Left renal cortex interstitium (tissue), 4 donors: ENCODE data around the gene LRRC3B. TPM values are rescaled to one million over a fixed set of nuclear protein-coding genes. Genes with fewer than 3 reads are reported as not detected.

ENCODE experiments used
- DNase-seq, 4 donors: peaks; one replicate each; pipeline ENCODE4 v3.0.0-alpha.2; 2013; ENCODE audit warnings: low read depth in 4 of 4, low spot score in 2 of 4, missing footprints in 1 of 4
- polyA plus RNA-seq, 4 donors: library from polyadenylated mRNA; unstranded; fragments of 120-200 nt; gene quantifications; one replicate each; pipeline ENCODE4 v1.2.1, GENCODE V29; 2013; ENCODE audit not compliant: insufficient read length in 4 of 4

Gene LRRC3B
- polyA plus RNA-seq, 4 donors, result 1.4 to 2.3 (median 2.0) TPM

DNA sequence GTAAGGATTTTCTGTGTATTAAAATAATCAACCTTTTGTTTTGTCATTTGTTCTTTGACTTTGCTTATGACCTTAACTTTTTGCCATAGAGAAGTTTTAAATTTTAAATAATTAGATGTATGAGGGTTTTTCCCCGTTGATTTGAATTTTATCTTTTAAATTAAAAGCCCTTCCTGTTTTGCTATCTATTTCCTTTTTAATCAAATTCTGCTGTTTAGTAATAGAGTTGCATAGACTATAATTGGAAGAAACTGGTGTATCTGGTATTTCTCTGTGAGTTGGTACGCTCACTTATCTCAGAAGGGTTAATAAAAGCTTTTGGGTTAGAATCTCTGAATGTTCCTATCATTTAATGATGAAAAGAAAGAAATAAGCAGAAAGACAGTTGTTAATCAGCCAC is 82.2 kb downstream of the LRRC3B start:
- DNase-seq, result no peak

DNA sequence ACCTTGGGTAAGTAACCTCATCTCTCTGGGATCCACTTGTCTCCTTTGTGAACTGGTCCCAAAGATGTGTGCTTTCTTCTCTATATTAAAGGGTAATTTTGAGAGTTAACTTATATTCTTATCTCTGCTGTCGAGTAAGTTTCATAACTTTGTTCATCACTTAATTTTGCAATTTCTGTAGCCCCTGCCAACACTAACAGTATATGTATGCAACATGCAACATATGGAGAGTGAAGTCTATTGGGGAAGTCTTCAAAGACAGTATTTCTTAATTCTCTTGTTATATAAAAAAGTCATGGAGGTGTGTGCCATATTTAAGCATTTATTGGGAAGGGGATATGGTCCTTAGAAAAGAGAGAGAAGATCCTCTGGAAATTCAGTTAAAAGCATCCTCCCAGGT is 85.9 kb downstream of the LRRC3B start:
- DNase-seq, result no peak

DNA sequence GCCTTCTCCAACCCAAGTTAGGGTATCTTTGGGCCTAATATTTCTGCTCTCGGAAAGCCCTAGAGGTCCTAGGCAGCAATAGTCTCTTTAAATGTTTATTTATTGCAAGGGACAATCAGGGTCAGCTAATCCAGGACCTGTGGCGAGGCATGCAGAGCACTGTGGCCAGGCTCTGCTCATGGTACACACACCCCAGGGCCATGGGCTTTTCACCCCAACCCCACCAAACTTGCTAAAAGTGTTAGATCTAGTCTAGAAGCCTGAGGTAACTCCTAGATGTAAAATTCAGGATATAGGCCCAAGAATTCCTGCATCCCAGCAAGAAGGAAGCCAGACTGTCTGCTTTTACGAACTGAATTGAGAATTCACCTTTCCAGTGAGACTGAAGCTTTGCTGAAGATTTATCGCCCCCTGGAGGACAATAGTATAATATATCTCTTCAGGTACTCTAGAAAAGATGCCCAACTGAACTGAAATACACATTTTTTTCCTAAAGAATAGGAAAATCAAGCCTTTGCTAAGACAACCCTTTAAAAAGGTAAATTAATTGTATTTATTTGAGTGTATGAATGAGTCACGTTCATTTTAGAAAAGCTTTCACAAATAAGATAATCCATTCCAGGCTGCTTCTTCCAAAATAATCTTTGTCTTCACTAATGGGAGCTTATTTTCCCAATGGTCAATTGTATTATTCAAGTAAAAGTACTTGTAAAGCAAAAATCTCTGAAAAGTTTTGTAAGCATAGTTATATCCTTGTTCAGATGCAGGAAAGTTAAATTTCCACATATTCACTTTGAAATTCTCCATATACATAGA is 89.8 kb downstream of the LRRC3B start:
- peak; percentile 36 to 61 (median 50) for DNase-seq

DNA sequence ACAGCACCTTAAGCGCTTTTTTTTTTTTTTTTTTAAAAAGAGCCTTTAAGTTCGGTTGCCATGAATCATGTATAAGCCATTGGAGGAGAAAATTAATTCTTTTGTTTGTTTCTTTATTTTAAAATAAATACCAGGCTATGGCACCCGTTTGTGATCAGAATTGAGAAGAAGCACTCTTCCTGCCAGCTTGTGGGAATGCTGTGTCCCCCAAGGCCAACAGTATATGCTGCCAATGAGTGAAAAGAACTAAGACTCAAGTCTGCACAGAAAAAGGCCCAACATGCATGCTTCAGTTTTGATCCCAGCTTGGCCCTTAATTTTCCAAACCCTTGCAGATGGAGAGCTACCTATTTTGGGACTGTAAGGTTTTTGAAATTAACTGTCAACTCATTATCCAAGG is 90.5 kb downstream of the LRRC3B start:
- no peak for DNase-seq

DNA sequence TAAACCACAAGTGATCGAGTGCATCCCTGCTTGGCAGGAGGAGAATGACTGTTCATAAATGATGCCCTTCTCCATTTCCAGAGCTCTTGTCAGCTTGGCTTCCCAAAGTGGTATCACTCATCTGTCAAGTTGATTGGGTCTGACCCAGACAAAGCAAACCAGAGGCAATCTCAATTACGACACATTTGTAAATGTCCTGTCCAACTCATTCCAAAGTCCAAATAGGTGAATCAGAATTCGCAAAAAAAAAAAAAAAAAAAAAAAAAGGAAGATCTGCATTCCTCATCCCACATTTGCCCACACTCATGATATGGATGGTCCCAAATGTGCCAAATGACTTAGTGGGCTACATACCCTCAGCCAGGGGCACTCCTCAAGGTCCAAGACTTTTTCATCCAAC is 91.9 kb downstream of the LRRC3B start:
- DNase-seq, result no peak

DNA sequence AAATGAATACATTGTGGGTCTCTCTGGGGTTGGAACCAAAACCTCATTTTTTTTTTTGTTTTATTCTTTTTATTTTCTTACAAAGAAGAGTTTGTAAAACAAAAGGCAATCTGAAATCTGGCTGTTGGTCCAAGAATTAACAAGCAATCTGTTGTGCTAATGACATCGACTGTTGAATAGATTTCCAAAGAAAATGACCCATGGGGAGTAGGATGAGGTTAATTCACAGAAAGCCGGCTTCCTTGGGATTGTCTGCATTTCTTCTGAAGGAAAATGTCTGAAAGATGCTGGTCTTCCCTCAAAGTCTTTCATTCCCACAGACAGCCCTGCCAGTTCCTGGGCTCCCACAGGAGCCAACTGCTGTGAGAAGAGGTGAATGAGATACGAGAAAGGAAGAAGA is 92.9 kb downstream of the LRRC3B start:
- no peak for DNase-seq

DNA sequence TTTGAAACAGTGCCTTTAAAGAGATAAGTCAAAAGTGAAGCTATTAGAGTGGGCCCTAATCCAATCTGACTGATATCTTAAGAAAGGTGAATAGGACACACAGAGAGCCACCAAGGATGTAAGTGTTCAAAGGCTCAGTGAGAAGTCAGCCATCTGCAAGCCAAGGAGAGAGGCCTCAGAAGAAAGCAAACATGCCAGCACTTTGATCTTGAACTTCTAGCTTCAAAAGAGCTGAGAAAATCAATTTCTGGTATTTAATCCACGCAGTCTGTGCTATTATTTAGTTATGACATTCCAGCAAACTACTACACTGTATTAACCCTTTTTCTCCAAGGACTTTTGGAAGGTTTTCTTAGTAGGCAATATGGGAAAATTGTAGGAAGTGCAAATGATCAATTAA is 95.7 kb downstream of the LRRC3B start:
- DNase-seq, result no peak

DNA sequence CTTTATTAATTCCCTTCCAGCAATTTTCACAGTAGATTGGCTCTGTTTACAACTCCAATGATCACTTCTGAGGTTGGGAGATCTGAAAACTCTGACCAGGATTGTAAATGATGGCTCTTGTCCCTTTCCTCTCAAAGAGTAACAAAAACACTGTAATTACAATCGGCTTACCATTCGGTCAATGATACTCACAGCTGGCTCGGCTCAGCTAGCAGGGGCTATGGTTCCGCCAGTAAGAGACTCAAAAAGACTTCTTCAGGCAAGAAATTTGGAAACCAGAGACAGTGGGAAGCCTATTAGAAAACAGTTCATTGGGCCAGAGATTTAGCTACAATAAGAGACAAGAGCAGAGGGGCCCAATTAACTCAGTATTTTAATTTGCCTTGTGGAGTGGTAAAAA is 96.6 kb downstream of the LRRC3B start:
- DNase-seq, result peak in 3 of 4 donors; percentile 8 to 16 (median 11)

DNA sequence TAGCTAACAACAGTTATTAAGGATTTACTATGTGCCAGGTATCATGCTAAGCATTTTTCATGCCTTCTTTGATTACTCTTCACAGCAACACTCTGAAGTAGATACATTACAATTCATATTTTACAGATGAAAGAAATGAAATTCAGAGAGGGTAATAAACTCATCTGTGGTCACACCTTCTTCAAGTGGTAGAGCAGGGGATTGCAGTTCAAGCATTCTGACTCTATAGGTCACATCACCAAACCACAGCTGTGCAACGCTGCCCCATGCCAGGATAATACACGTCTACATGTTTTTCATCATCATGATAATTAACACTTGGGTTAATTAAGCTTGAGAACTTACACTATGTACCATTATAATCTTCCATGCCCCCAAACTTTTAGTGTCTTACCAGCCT is 98.5 kb downstream of the LRRC3B start:
- no peak for DNase-seq

DNA sequence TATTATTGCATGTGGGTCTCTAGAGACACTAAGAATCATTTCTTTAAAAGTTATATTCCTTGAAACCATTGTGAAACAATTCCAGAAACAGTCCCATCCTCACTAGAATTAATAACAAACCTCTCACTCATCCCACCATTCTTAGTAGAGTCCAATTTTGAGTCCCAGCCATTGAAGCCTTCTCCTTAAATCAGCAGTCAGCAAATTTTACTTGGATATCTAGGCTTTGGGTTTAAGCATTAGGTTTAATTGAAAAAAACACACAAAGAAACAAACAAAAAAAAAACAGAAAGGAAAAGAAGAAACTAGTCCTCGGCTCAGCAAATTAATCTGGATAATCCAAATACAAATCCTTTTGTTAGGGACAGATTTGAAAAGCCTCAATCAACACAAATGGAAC is 109.3 kb downstream of the LRRC3B start:
- DNase-seq, result no peak

DNA sequence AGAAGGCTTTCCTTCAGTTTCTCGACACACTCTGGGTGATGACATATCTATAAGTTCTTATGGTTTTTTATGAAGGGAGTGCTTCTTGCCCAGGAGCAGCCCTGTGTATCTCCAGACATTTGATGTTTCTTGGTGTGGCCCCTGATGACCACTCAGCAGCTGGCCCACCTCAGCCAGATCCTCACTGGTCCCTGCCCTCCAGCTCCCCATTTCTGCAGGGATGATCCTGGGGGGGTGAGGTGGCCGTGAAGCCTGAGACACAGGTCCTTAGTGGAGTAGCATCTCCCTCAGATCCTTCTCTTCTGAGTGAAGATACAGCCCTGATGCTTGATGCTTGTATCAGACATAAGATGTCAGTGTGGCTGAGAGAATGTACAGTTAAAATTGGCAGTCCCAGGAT is 127.7 kb downstream of the LRRC3B start:
- DNase-seq, result no peak

DNA sequence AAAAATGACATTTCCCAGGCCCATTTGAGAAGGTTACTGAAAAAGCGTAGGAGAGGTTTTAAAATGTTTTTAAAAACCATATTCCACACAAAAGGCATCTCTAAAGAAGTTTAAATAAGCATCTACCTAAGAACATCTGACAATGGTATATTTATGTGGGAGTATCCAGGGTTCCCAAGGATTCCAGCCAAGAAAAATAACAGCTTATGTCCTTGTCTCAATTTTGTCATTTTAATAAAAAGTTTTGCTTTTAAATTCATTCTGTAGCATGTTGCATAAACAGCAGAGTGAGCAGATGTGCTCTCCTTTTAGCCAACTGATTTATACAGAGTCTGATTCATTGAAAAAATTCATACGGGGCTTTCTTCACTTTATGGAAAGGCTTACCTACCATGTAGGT is 129.9 kb downstream of the LRRC3B start:
- no peak for DNase-seq

DNA sequence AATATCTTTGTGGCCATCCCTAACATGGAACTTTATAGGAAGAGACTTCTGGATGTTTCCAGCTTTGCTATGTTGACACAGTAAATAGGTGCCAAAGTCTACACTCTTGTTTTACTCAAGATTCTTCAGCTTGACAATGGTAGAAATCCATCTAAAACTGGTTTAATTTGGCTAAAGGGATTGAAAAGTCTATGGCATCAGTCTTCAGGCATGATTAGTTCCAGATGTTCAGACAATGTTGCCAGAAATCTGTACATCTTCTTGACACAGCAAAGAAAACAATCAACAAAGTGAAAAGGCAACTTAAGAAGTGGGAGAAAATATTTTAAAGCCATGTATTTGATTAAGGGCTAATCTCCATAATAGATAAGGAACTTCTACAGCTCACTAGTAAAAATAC is 130.5 kb downstream of the LRRC3B start:
- no peak for DNase-seq

DNA sequence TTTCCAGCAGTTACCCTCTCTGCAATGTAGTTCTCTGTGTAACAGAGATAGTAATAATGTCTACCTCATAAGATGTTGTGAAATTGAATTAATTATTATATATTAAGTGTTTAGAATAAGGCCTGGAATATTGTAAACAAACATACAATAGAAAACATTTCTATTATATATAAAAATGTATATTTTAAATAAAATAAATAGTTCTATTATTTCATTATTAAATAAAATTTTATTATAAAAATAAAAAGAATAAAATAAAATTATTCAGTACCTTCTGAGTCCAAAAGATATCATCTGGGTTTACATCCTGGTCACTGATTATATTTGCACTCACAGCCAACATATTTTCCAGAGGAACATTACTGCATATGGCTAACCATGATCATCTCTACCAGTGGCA is 135.4 kb downstream of the LRRC3B start:
- DNase-seq, result no peak
